Gastroesophageal sphincter (tissue), 3 donors: ENCODE data around the gene SMARCD2.

ENCODE experiments used
- EP300 ChIP-seq: sonication (generic); formaldehyde crosslinking; IDR thresholded peaks from one replicate; pipeline ENCODE4 v1.6.1; 2017; ENCODE audit warnings: antibody characterized with exemption, mild to moderate bottlenecking
- POLR2A ChIP-seq, 2 donors: fragments of 450-650 bp; IDR thresholded peaks; one replicate each; pipeline ENCODE4 v1.6.1; 2017; ENCODE audit warnings: antibody characterized with exemption in 2 of 2, mild to moderate bottlenecking in 2 of 2, moderate library complexity in 1 of 2
- POLR2AphosphoS5 ChIP-seq: sonication (generic); formaldehyde crosslinking; IDR thresholded peaks from one replicate; pipeline ENCODE4 v1.6.1; 2017; ENCODE audit warnings: antibody characterized with exemption
- TF ChIP-seq, protein P1 (sequence below), 4 experiments: fragments of 200-600 bp in 2 of 4; fragments of 450-650 bp in 2 of 4; sonication (generic) in 1 of 4; IDR thresholded peaks; one replicate each; pipeline ENCODE4 v1.5.1; 2017 to 2019; ENCODE audit warnings: antibody characterized with exemption in 4 of 4, mild to moderate bottlenecking in 2 of 4, moderate library complexity in 2 of 4

DNA sequence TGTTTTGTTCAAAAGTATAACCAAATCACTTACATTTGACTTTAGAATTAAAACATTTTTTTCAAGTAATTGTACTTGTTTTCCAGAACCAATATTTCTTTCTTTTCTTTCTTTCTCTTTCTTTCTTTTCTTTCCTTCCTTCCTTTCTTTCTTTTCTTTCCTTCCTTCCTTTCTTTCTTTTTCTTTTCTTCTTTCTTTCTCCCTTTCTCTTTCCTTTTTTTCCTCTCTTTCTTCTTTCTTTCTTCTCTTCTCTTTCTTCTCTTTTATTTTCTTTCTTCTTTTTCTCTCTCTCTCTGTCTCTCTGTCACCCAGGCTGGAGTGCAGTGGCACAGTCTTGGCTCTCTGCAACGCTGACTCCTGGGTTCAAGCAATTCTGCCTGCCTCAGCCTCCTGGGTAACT lies 41.7 kb downstream of the SMARCD2 start:
- TF ChIP-seq, protein P1, sequence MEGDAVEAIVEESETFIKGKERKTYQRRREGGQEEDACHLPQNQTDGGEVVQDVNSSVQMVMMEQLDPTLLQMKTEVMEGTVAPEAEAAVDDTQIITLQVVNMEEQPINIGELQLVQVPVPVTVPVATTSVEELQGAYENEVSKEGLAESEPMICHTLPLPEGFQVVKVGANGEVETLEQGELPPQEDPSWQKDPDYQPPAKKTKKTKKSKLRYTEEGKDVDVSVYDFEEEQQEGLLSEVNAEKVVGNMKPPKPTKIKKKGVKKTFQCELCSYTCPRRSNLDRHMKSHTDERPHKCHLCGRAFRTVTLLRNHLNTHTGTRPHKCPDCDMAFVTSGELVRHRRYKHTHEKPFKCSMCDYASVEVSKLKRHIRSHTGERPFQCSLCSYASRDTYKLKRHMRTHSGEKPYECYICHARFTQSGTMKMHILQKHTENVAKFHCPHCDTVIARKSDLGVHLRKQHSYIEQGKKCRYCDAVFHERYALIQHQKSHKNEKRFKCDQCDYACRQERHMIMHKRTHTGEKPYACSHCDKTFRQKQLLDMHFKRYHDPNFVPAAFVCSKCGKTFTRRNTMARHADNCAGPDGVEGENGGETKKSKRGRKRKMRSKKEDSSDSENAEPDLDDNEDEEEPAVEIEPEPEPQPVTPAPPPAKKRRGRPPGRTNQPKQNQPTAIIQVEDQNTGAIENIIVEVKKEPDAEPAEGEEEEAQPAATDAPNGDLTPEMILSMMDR (IDR thresholded peaks at IDR 0.05): no peak
- TF ChIP-seq POLR2AphosphoS5 (no peak), EP300 (no peak), POLR2A (IDR thresholded peaks at IDR 0.05) (no peak)
